HG02571 (cell line): ENCODE data around the gene GLO1.

Experiments used
- ATAC-seq: cut with Tn5 transposase; IDR thresholded peaks from one replicate; pipeline ENCODE4 v1.9.1; 2021; ENCODE audit warnings: mild to moderate bottlenecking, moderate library complexity; ENCODE audit not compliant: unreplicated experiment

GLO1 gene

GRCh38 chr6:38631186-38631783 is 71.7 kb downstream of the GLO1 start:
- ATAC-seq: no peak
